ENCODE data around the gene MGME1. TPM values are rescaled to one million over a fixed set of nuclear protein-coding genes. Genes with fewer than 3 reads are reported as not detected.

The MGME1 gene
- total and polyA plus RNA-seq, 2 of the 13 experiments (the other 11 are each of a cell fraction or from before 2014, with no cell fraction given): 36.7 to 66.6 TPM

DNA sequence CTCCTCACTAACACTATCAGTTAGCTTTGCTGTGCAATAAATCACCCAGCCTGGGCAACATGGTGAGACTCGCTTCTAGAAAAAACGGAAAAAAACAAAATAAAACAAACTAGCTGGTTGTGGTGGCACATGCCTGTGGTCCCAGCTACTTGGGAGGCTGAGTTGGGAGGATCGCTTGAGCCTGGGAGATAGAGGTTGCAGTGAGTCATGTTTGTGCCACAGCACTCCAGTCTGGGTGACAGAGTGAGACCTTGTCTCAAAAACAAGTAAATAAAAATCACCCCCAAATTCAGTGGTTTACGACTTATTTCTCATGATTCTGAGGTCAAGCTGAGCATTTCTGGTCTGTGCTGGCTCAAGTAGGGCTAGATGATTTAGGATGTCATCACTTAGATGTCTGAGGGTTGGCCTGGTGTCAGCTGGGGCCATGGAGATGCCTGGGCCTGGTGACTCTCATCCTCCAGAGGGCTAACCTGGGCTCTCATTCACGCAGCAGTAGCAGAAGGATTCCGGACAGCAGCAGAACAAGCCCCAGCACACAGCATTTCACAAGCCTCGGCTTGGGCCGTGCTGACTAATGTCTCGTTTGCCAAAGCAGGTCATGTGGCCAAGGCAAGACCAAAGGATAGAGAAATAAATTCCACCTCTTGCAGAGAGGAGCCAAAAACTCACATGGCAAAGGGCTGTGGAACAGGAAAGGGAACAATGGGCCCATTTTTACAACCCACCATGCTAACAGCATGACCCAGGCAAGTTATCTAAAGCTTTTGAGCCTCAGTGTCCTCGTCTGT lies 32.5 kb downstream of the MGME1 start (continued):
- peak; percentile 74; the same call in 1 of the 2 replicates for TF ChIP-seq ZNF891 (CRISPR knock-in tag; IDR thresholded peaks at IDR 0.05)
- TF ChIP-seq MZF1 (CRISPR knock-in tag; IDR thresholded peaks at IDR 0.05; ENCODE audit: borderline replicate concordance): no peak
- no peak for TF ChIP-seq BCL3 (CRISPR knock-in tag; IDR thresholded peaks at IDR 0.05)
- TF ChIP-seq, protein P1, sequence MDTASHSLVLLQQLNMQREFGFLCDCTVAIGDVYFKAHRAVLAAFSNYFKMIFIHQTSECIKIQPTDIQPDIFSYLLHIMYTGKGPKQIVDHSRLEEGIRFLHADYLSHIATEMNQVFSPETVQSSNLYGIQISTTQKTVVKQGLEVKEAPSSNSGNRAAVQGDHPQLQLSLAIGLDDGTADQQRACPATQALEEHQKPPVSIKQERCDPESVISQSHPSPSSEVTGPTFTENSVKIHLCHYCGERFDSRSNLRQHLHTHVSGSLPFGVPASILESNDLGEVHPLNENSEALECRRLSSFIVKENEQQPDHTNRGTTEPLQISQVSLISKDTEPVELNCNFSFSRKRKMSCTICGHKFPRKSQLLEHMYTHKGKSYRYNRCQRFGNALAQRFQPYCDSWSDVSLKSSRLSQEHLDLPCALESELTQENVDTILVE (CRISPR knock-in tag; IDR thresholded peaks at IDR 0.05): no peak
- no peak for TF ChIP-seq ZFP90 (CRISPR knock-in tag; IDR thresholded peaks at IDR 0.05; ENCODE audit: borderline replicate concordance)
- TF ChIP-seq IRF2 (CRISPR knock-in tag; IDR thresholded peaks at IDR 0.05): 0 out of 2 replicates have a peak, but pooled peaks have one; percentile 35
- no peak for TF ChIP-seq FOSL1 (CRISPR knock-in tag; IDR thresholded peaks at IDR 0.05; ENCODE audit: borderline replicate concordance)
- TF ChIP-seq GPN1 (CRISPR knock-in tag; IDR thresholded peaks at IDR 0.05; ENCODE audit: borderline replicate concordance): no peak
- TF ChIP-seq ZNF543 (CRISPR knock-in tag; IDR thresholded peaks at IDR 0.05): no peak
- TF ChIP-seq ZNF816 (CRISPR knock-in tag; IDR thresholded peaks at IDR 0.05; ENCODE audit: borderline replicate concordance): no peak
- TF ChIP-seq ZNF703 (CRISPR knock-in tag; IDR thresholded peaks at IDR 0.05; ENCODE audit: borderline replicate concordance): no peak
- no peak for TF ChIP-seq ZBTB1 (CRISPR knock-in tag; IDR thresholded peaks at IDR 0.05; ENCODE audit: borderline replicate concordance)
- TF ChIP-seq, protein P2, sequence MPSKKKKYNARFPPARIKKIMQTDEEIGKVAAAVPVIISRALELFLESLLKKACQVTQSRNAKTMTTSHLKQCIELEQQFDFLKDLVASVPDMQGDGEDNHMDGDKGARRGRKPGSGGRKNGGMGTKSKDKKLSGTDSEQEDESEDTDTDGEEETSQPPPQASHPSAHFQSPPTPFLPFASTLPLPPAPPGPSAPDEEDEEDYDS (CRISPR knock-in tag; IDR thresholded peaks at IDR 0.05): no peak
- TF ChIP-seq TSC22D2 (CRISPR knock-in tag; IDR thresholded peaks at IDR 0.05; ENCODE audit: borderline replicate concordance): no peak
- no peak for TF ChIP-seq RERE (CRISPR knock-in tag; IDR thresholded peaks at IDR 0.05; ENCODE audit: low read depth)
- TF ChIP-seq CERS6 (CRISPR knock-in tag; IDR thresholded peaks at IDR 0.05): no peak
- TF ChIP-seq CBX5 (CRISPR knock-in tag; IDR thresholded peaks at IDR 0.05; ENCODE audit: borderline replicate concordance): peak; percentile 95
- TF ChIP-seq TIGD3 (CRISPR knock-in tag; IDR thresholded peaks at IDR 0.05; ENCODE audit: borderline replicate concordance): no peak

Data from HepG2 (cell line).